Mesodermal cell (in vitro differentiated cells): ENCODE results near the gene ANKIB1.

Source experiments
- H3K27ac ChIP-seq: 2 replicates; pipeline ENCODE4 v1.7.0; 2013; ENCODE audit warnings: mild to moderate bottlenecking, low read depth, low read length, moderate library complexity; ENCODE audit not compliant: severe bottlenecking
- H3K36me3 ChIP-seq: 2 replicates; pipeline ENCODE4 v1.7.1; 2013; ENCODE audit warnings: mild to moderate bottlenecking, low read length, moderate library complexity; ENCODE audit not compliant: control insufficient read depth, insufficient read depth
- H3K4me1 ChIP-seq: one replicate; pipeline ENCODE4 v1.7.1; 2013; ENCODE audit warnings: mild to moderate bottlenecking, low read length; ENCODE audit not compliant: insufficient read depth, control insufficient read depth, poor library complexity, severe bottlenecking
- H3K4me3 ChIP-seq: 2 replicates; pipeline ENCODE4 v1.7.0; 2013; ENCODE audit warnings: low read length, control low read depth, mild to moderate bottlenecking; ENCODE audit not compliant: insufficient read depth, poor library complexity, severe bottlenecking; ENCODE audit errors: extremely low read depth
- H3K9me3 ChIP-seq: 2 replicates; pipeline ENCODE4 v1.7.1; 2013; ENCODE audit warnings: mild to moderate bottlenecking, low read length, moderate library complexity; ENCODE audit not compliant: control insufficient read depth
- WGBS, 2 experiments: methylation state at CpG; one replicate each; pipeline ENCODE4 v1.1.5; 2013; ENCODE audit warnings: missing lambda C conversion rate in 2 of 2; ENCODE audit not compliant: insufficient coverage in 2 of 2; 5-methylcytosine and 5-hydroxymethylcytosine counted together

The ANKIB1 gene

GRCh38 chr7:92260248-92260781 lies 14.5 kb downstream of the ANKIB1 start:
- no peaks in the 10 kb centered on the region for H3K36me3 ChIP-seq
- H3K4me1 ChIP-seq, result peaks cover 4% of the 10 kb centered on the region
- 88 to 93% methylated on average over 4 to 6 of the region's 7 CpGs for WGBS, 2 experiments
- no peak overlapping the region for H3K4me3 ChIP-seq
- H3K27ac ChIP-seq, result no peak overlapping the region
- H3K9me3 ChIP-seq, result no peaks in the 10 kb centered on the region

- Histone ChIP-seq H3K27ac (no peak overlapping the region), H3K36me3 (no peaks in the 10 kb centered on the region), H3K4me3 (no peak overlapping the region), H3K9me3 (no peaks in the 10 kb centered on the region), H3K4me1 (no peaks in the 10 kb centered on the region)
- WGBS, 2 experiments, result 90 to 94% methylated on average over 3 to 4 of the region's 5 CpGs
Observed at GRCh38 chr7:92266415-92267241, 20.9 kb downstream of the ANKIB1 start.

GRCh38 chr7:92268921-92269320 lies 23.1 kb downstream of the ANKIB1 start:
- Histone ChIP-seq H3K9me3 (no peaks in the 10 kb centered on the region), H3K4me3 (no peak overlapping the region), H3K4me1 (no peaks in the 10 kb centered on the region), H3K27ac (no peak overlapping the region), H3K36me3 (no peaks in the 10 kb centered on the region)
- no CpG with 5 or more reads among the region's 1 CpG for WGBS, 2 experiments

GRCh38 chr7:92275327-92275726 lies 29.6 kb downstream of the ANKIB1 start:
- Histone ChIP-seq H3K36me3 (peaks cover 9% of the 10 kb centered on the region), H3K4me1 (no peaks in the 10 kb centered on the region), H3K27ac (no peak overlapping the region), H3K4me3 (no peak overlapping the region), H3K9me3 (no peaks in the 10 kb centered on the region)
- WGBS, 2 experiments, result 95 to 100% methylated on average over 3 of the region's 4 CpGs

- no peak overlapping the region for H3K27ac ChIP-seq
- peaks cover 12% of the 10 kb centered on the region for H3K36me3 ChIP-seq
- no peak overlapping the region for H3K4me3 ChIP-seq
- no peaks in the 10 kb centered on the region for H3K9me3 ChIP-seq
- 88 to 94% methylated on average over 2 of the region's 2 CpGs for WGBS, 2 experiments
- no peaks in the 10 kb centered on the region for H3K4me1 ChIP-seq
Observed at GRCh38 chr7:92276460-92276864, 30.7 kb downstream of the ANKIB1 start.

GRCh38 chr7:92279396-92280031 lies 33.7 kb downstream of the ANKIB1 start:
- WGBS, 2 experiments, result 86 to 91% methylated on average over 1 of the region's 2 CpGs
- Histone ChIP-seq H3K9me3 (no peaks in the 10 kb centered on the region), H3K36me3 (peaks cover 12% of the 10 kb centered on the region), H3K4me3 (no peak overlapping the region), H3K4me1 (no peaks in the 10 kb centered on the region), H3K27ac (no peak overlapping the region)

- WGBS, 2 experiments, result 100% methylated on average over 1 of the region's 2 CpGs; no CpG with 5 or more reads in 1 of the 2 experiments
- Histone ChIP-seq H3K9me3 (no peaks in the 10 kb centered on the region), H3K4me1 (no peaks in the 10 kb centered on the region), H3K36me3 (peaks cover 9% of the 10 kb centered on the region), H3K27ac (no peak overlapping the region), H3K4me3 (no peak overlapping the region)
Observed at GRCh38 chr7:92281031-92281430, 35.3 kb downstream of the ANKIB1 start.

- Histone ChIP-seq H3K4me3 (no peak overlapping the region), H3K9me3 (no peaks in the 10 kb centered on the region), H3K27ac (no peak overlapping the region), H3K4me1 (no peaks in the 10 kb centered on the region), H3K36me3 (peaks cover 4% of the 10 kb centered on the region)
- 90 to 96% methylated on average over 4 to 5 of the region's 6 CpGs for WGBS, 2 experiments
Observed at GRCh38 chr7:92282221-92282814, 36.5 kb downstream of the ANKIB1 start.

- 75 to 100% methylated on average over 1 of the region's 1 CpG for WGBS, 2 experiments
- no peaks in the 10 kb centered on the region for H3K9me3 ChIP-seq
- peaks cover 4% of the 10 kb centered on the region for H3K36me3 ChIP-seq
- no peak overlapping the region for H3K27ac ChIP-seq
- H3K4me1 ChIP-seq, result no peaks in the 10 kb centered on the region
- H3K4me3 ChIP-seq, result no peak overlapping the region
Observed at GRCh38 chr7:92282930-92283329, 37.2 kb downstream of the ANKIB1 start.

- Histone ChIP-seq H3K27ac (no peak overlapping the region), H3K36me3 (no peaks in the 10 kb centered on the region), H3K9me3 (no peaks in the 10 kb centered on the region), H3K4me3 (no peak overlapping the region), H3K4me1 (no peaks in the 10 kb centered on the region)
- 100% methylated on average over 1 of the region's 2 CpGs; no CpG with 5 or more reads in 1 of the 2 experiments for WGBS, 2 experiments
Observed at GRCh38 chr7:92289321-92289720, 43.5 kb downstream of the ANKIB1 start.
